OCI-LY1 (cell line): ENCODE measurements around the gene COL11A1.

Source experiments
- H2AFZ ChIP-seq: fragments of 200-600 bp; sonication (generic), shearing (Covaris generic); 2 replicates; pipeline ENCODE4 v1.6.0; 2014; ENCODE audit warnings: antibody characterized with exemption, mild to moderate bottlenecking, low read length
- H3F3A ChIP-seq: fragments of 200-600 bp; sonication (generic), shearing (Covaris generic); 2 replicates; pipeline ENCODE4 v1.6.0; 2014; ENCODE audit warnings: mild to moderate bottlenecking, antibody characterized with exemption, low read length, moderate library complexity; ENCODE audit not compliant: insufficient read depth
- H3K27ac ChIP-seq: fragments of 200-600 bp; sonication (generic); 2 replicates; pipeline ENCODE4 v1.5.1; 2014; ENCODE audit warnings: low read length, mixed run types, mild to moderate bottlenecking, low read depth; ENCODE audit not compliant: poor library complexity, severe bottlenecking
- H3K27me3 ChIP-seq: fragments of 200-600 bp; sonication (generic); 2 replicates; pipeline ENCODE4 v1.6.0; 2014; ENCODE audit warnings: antibody characterized with exemption, mild to moderate bottlenecking, low read length, moderate library complexity; ENCODE audit not compliant: insufficient read depth
- H3K36me3 ChIP-seq: fragments of 200-600 bp; sonication (generic); 2 replicates; pipeline ENCODE4 v1.6.1; 2014; ENCODE audit warnings: mild to moderate bottlenecking, antibody characterized with exemption, low read length, moderate library complexity, mixed read lengths; ENCODE audit not compliant: insufficient read depth
- H3K4me1 ChIP-seq: fragments of 200-600 bp; sonication (generic); 2 replicates; pipeline ENCODE4 v1.5.1; 2014; ENCODE audit warnings: mild to moderate bottlenecking, low read length, moderate library complexity; ENCODE audit not compliant: insufficient read depth, severe bottlenecking
- H3K4me2 ChIP-seq: fragments of 200-600 bp; sonication (generic), shearing (Covaris generic); 2 replicates; pipeline ENCODE4 v1.6.1; 2014; ENCODE audit warnings: low read length
- H3K4me3 ChIP-seq: fragments of 200-600 bp; sonication (generic); 2 replicates; pipeline ENCODE4 v1.5.1; 2014; ENCODE audit warnings: low read length, low read depth, mild to moderate bottlenecking, mixed read lengths; ENCODE audit not compliant: poor library complexity, severe bottlenecking
- H3K79me2 ChIP-seq: fragments of 200-600 bp; shearing (Covaris generic); 2 replicates; pipeline ENCODE4 v1.6.1; 2016; ENCODE audit warnings: mixed run types, low read length, mixed read lengths; ENCODE audit not compliant: insufficient read depth
- H3K9ac ChIP-seq: fragments of 200-600 bp; sonication (generic), shearing (Covaris generic); 2 replicates; pipeline ENCODE4 v1.6.1; 2014; ENCODE audit warnings: mild to moderate bottlenecking, low read length, mixed read lengths
- H3K9me2 ChIP-seq: fragments of 200-600 bp; sonication (generic), shearing (Covaris generic); 2 replicates; pipeline ENCODE4 v1.6.1; 2014; ENCODE audit warnings: low read depth, mild to moderate bottlenecking, low read length, mixed read lengths
- H3K9me3 ChIP-seq: fragments of 200-600 bp; shearing (Covaris generic); 2 replicates; pipeline ENCODE4 v1.6.1; 2014; ENCODE audit warnings: low read length, mixed read lengths
- H4K20me1 ChIP-seq: fragments of 200-600 bp; sonication (generic), shearing (Covaris generic); 2 replicates; pipeline ENCODE4 v1.6.0; 2016; ENCODE audit warnings: mild to moderate bottlenecking, low read length; ENCODE audit not compliant: insufficient read depth
- CTCF ChIP-seq: fragments of 200-600 bp; sonication (generic), shearing (Covaris generic); IDR thresholded peaks from 2 replicates; pipeline ENCODE4 v1.5.1; 2017; ENCODE audit warnings: mild to moderate bottlenecking, antibody characterized with exemption, low read length, moderate library complexity, mixed read lengths
- EZH2 ChIP-seq: fragments of 200-600 bp; sonication (generic), shearing (Covaris generic); IDR thresholded peaks from 2 replicates; pipeline ENCODE4 v1.8.0; 2017; ENCODE audit warnings: borderline replicate concordance, mixed run types, mild to moderate bottlenecking, antibody characterized with exemption, low read length, moderate library complexity, mixed read lengths

Gene COL11A1

GRCh38 chr1:102952400-102952799 is 155.9 kb downstream of the COL11A1 start:
- Histone ChIP-seq H3K9me2 (no peaks in the 10 kb centered on the region), H2AFZ (no peak overlapping the region), H4K20me1 (no peaks in the 10 kb centered on the region), H3K4me3 (no peak overlapping the region), H3K36me3 (no peaks in the 10 kb centered on the region), H3K4me1 (no peaks in the 10 kb centered on the region), H3K9me3 (no peaks in the 10 kb centered on the region), H3K4me2 (no peak overlapping the region), H3K27ac (no peak overlapping the region), H3K79me2 (no peaks in the 10 kb centered on the region), H3F3A (no peaks in the 10 kb centered on the region), H3K9ac (no peak overlapping the region), H3K27me3 (no peaks in the 10 kb centered on the region)
- no peak for TF ChIP-seq CTCF
- TF ChIP-seq EZH2, result no peak

- Histone ChIP-seq H3K9me2 (no peaks in the 10 kb centered on the region), H3K9ac (no peak overlapping the region), H3F3A (no peaks in the 10 kb centered on the region), H3K9me3 (no peaks in the 10 kb centered on the region), H3K4me1 (no peaks in the 10 kb centered on the region), H3K27ac (no peak overlapping the region), H4K20me1 (no peaks in the 10 kb centered on the region), H3K4me3 (no peak overlapping the region), H3K27me3 (no peaks in the 10 kb centered on the region), H3K36me3 (no peaks in the 10 kb centered on the region), H2AFZ (no peak overlapping the region), H3K4me2 (no peak overlapping the region), H3K79me2 (no peaks in the 10 kb centered on the region)
- TF ChIP-seq EZH2, result no peak
- TF ChIP-seq CTCF, result no peak
Measured at GRCh38 chr1:102942324-102942723, 166.0 kb downstream of the COL11A1 start.

- H3K79me2 ChIP-seq, result no peaks in the 10 kb centered on the region
- H3K36me3 ChIP-seq, result no peaks in the 10 kb centered on the region
- H3K9me2 ChIP-seq, result no peaks in the 10 kb centered on the region
- H3K9ac ChIP-seq, result no peak overlapping the region
- H2AFZ ChIP-seq, result no peak overlapping the region
- H3K4me3 ChIP-seq, result no peak overlapping the region
- no peaks in the 10 kb centered on the region for H3F3A ChIP-seq
- no peaks in the 10 kb centered on the region for H3K4me1 ChIP-seq
- no peak overlapping the region for H3K27ac ChIP-seq
- no peak for TF ChIP-seq CTCF
- H4K20me1 ChIP-seq, result no peaks in the 10 kb centered on the region
- no peak overlapping the region for H3K4me2 ChIP-seq
- H3K9me3 ChIP-seq, result no peaks in the 10 kb centered on the region
- H3K27me3 ChIP-seq, result no peaks in the 10 kb centered on the region
Measured at GRCh38 chr1:102941366-102941947, 166.9 kb downstream of the COL11A1 start.
